Measurements from ENCODE around the gene ANKRD60. TPM values are rescaled to one million over a fixed set of nuclear protein-coding genes. Genes with fewer than 3 reads are reported as not detected.

Gene ANKRD60
- total RNA-seq, 1 donor from 2014 or later, result not detected

- H3K4me3 ChIP-seq (ENCODE audit: low read depth, low read length), result no peak overlapping the region
- DNase-seq (ENCODE audit: low read depth), result no peak
- TF ChIP-seq CTCF (conservative IDR thresholded peaks at IDR 0.05; ENCODE audit: low read depth, low read length), result no peak
These were observed 43.5 kb downstream of the ANKRD60 start for GRCh38 chr20:58184984-58185383.

- no peak for DNase-seq (ENCODE audit: low read depth)
- no peak overlapping the region for H3K4me3 ChIP-seq (ENCODE audit: low read depth, low read length)
- no peak for TF ChIP-seq CTCF (conservative IDR thresholded peaks at IDR 0.05; ENCODE audit: low read depth, low read length)
These were observed 44.4 kb downstream of the ANKRD60 start for GRCh38 chr20:58184063-58184462.

- TF ChIP-seq CTCF (conservative IDR thresholded peaks at IDR 0.05; ENCODE audit: low read depth, low read length), result no peak
These were observed 45.8 kb downstream of the ANKRD60 start for GRCh38 chr20:58182521-58183140.

GRCh38 chr20:58179432-58180099 lies 48.9 kb downstream of the ANKRD60 start:
- DNase-seq (ENCODE audit: low read depth), result no peak
- H3K4me3 ChIP-seq (ENCODE audit: low read depth, low read length), result peak overlapping the region; percentile 40
- peak; percentile 85 for TF ChIP-seq CTCF (conservative IDR thresholded peaks at IDR 0.05; ENCODE audit: low read depth, low read length)

More at GRCh38 chr20:58182521-58183140, 45.8 kb downstream of the ANKRD60 start:
- no peak for DNase-seq (ENCODE audit: low read depth)
- no peak overlapping the region for H3K4me3 ChIP-seq (ENCODE audit: low read depth, low read length)

GRCh38 chr20:58179083-58179431 lies 49.4 kb downstream of the ANKRD60 start:
- no peak for DNase-seq (ENCODE audit: low read depth)
- no peak for TF ChIP-seq CTCF (conservative IDR thresholded peaks at IDR 0.05; ENCODE audit: low read depth, low read length)
- no peak overlapping the region for H3K4me3 ChIP-seq (ENCODE audit: low read depth, low read length)

GRCh38 chr20:58177799-58178198 lies 50.7 kb downstream of the ANKRD60 start:
- no peak overlapping the region for H3K4me3 ChIP-seq (ENCODE audit: low read depth, low read length)
- DNase-seq (ENCODE audit: low read depth), result no peak
- TF ChIP-seq CTCF (conservative IDR thresholded peaks at IDR 0.05; ENCODE audit: low read depth, low read length), result no peak

DNA sequence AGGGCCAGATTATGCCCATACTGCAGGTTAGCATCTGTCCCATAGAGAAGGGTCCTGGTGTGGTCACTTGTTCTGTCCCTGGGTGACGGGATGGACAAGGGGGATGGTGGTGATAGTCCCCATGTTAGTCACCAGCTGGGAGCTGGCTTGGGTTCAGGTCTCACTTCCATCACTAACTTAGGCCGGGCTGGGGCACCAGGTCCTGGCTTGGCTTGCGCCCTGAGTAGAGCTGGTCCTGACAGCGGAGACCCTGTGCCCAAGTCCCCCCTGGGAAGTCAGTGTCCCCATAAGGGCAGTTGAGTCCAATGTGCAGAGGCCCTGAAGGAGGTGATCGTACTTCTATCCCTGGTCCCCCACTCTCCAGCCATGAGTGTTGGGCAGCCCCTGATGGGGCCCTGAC lies 52.6 kb downstream of the ANKRD60 start:
- no peak overlapping the region for H3K4me3 ChIP-seq (ENCODE audit: low read depth, low read length)
- no peak for DNase-seq (ENCODE audit: low read depth)
- no peak for TF ChIP-seq CTCF (conservative IDR thresholded peaks at IDR 0.05; ENCODE audit: low read depth, low read length)

All from epithelial cell of proximal tubule (primary cell).